ENCODE results near the gene SLC16A6.

SLC16A6 gene

DNA sequence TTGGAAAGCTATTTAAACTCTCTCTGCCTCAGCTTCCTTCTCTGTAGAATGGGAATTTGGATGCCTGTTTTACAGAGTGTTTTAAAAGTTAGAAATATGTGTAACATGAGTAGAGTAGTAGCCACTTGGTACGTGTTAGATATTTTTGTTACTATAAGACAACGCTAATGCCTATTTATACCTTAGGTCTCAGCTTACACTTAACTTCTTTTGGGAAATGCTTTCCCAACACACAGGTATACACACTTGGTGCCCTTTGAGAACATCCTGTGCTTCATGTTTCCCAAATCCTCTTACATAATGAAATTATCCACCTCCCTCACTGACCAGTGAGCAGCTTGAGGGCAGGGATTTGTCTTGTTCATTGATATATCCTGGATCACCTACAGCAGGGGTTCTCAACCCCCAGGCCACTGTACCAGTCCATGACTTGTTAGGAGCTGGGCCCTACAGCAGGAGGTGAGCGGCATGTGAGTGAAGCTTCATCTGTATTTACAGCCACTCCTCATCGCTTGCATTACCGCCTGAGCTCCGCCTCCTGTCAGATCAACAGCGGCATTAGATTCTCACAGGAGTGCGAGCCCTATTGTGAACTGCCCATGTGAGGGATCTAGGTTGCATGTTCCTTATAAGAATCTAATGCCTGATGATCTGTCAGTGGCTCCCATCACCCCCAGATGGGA, 33.9 kb upstream of the SLC16A6 start:
- TF ChIP-seq ZFX (IDR thresholded peaks at IDR 0.05) (no peak), CTCF (conservative IDR thresholded peaks at IDR 0.05) (no peak)
- no peak overlapping the region for H3K27ac ChIP-seq

- H3K27ac ChIP-seq, result no peak overlapping the region
Measured at GRCh38 chr17:68324114-68324513, 33.2 kb upstream of the SLC16A6 start.

GRCh38 chr17:68322630-68323029, 31.7 kb upstream of the SLC16A6 start:
- TF ChIP-seq CTCF (conservative IDR thresholded peaks at IDR 0.05) (no peak), ZFX (IDR thresholded peaks at IDR 0.05) (no peak)
- H3K27ac ChIP-seq, result no peak overlapping the region

More at GRCh38 chr17:68324114-68324513, 33.2 kb upstream of the SLC16A6 start:
- TF ChIP-seq CTCF (conservative IDR thresholded peaks at IDR 0.05) (no peak), ZFX (IDR thresholded peaks at IDR 0.05) (no peak)

DNA sequence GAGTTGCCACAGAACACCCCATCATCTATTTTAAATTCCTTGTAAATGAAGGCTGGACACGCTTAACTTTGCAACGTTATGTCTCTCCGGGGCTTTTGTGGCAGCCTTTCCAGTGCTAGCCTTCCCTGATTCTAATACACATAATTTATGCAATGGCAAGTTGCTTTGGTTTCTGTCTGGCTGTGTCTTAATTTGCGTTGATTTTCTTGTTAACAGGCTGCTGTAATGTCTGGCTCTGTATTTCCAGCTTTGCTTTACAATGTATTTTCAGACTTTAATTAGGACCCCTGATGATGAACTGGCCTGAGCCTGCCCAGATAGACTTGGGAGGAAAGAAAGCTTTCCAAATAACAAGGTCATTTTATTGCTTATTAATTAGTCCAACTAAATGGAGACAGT, 30.6 kb upstream of the SLC16A6 start:
- H3K27ac ChIP-seq, result no peak overlapping the region
- TF ChIP-seq ZFX (IDR thresholded peaks at IDR 0.05) (no peak), CTCF (conservative IDR thresholded peaks at IDR 0.05) (no peak)

GRCh38 chr17:68320943-68321555, 30.1 kb upstream of the SLC16A6 start:
- no peak overlapping the region for H3K27ac ChIP-seq
- no peak for TF ChIP-seq CTCF (conservative IDR thresholded peaks at IDR 0.05)
- no peak for TF ChIP-seq ZFX (IDR thresholded peaks at IDR 0.05)

- no peak for TF ChIP-seq CTCF (conservative IDR thresholded peaks at IDR 0.05)
- no peak for TF ChIP-seq ZFX (IDR thresholded peaks at IDR 0.05)
Measured at GRCh38 chr17:68320311-68320865, 29.5 kb upstream of the SLC16A6 start.

DNA sequence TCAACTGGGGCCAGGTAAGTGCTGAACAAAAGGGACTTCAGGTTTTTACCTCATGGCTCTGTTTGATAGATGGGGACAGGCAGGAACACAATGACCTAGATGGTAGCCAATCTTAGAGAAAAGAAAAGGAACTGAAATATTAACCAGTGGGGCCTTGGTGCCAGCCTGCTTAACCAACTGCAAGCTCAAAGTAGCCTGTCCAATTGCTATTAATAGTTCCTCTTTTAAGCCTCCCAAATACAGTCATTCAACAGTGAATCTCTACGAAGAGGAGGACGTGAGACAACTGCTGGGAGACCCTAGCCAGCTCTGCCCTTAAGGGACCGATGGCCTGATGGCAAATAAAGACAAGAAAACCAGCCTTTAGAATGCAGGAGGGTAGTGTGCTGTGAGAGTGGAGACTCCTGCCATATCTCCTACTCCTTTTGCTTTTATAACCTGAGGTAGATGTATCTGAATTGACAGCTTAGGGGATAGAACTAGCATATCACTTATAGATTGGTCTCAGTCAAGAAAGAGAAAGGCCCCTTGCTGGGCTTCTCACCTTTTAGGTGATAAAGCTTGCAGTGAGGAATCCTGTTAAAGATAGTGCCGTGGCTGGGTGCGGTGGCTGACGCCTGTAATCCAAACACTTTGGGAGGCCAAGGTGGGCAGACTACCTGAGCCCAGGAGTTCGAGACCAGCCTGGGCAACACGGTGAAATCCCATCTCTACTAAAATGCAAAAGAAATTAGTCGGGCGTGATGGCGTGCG, 28.7 kb upstream of the SLC16A6 start:
- no peak for TF ChIP-seq ZFX (IDR thresholded peaks at IDR 0.05)
- H3K27ac ChIP-seq, result no peak overlapping the region

More at GRCh38 chr17:68320311-68320865, 29.5 kb upstream of the SLC16A6 start:
- no peak overlapping the region for H3K27ac ChIP-seq

All from C4-2B (cell line).